ENCODE results near the gene PNRC2.
"Not testable (repeated sequence)": the region's sequence is repeated elsewhere in the genome, so short reads cannot be mapped to it uniquely, and the experiment has no call there.

The PNRC2 gene

DNA sequence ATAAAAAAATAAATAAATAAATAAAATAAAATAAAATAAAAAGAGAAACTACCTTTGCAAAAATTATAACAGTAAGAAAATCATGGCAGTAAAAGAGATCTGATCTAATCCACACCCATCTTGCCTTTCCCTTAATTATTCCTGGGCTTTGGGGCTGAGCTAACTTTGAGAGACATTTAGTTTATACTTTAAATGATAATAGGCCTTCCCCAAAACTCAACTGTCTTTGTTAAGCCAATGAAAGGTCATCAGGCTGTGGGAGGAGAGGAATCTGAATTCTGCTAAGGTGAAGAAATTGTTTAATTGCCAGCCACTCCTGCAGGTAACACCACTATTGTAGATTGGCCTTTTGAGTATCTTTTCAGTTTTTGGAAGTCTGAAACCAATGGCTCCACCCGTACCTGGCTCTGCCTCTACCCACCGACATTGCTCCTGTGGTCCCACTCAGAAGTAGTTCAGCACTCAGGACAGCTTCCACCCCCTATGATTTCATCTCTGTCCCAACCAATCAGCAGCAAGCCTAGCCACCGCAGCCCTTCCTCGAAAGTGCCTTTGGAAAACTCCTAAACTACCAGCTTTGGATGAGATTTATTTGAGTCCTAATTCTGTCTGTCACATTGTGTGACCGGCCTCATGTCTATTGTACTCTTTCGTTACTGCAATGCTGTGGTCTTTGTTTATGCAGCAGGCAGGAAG is 23.0 kb upstream of the PNRC2 start:
- in situ Hi-C loops (cut with MboI; ENCODE audit: low sequenced_read_pairs): no loop called here

DNA sequence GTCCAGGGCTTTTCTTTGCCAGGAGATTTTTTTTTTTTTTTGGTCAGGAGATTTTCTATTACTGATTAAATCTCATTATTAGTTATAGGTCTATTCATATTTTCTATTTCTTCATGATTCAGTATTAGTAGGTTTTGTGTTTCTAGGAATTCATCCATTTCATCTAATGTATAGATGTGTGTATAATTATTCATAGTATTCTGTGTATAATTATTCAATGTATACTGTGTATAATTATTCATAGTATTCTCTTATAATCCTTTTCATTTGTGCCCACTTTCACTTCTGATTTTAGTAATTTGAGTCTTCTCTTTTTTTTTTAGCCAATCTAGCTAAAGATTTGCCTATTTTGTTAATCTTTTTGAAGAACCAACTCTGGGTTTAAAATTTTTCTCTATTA is 12.3 kb upstream of the PNRC2 start:
- in situ Hi-C loops (cut with MboI; ENCODE audit: low sequenced_read_pairs): no loop called here

DNA sequence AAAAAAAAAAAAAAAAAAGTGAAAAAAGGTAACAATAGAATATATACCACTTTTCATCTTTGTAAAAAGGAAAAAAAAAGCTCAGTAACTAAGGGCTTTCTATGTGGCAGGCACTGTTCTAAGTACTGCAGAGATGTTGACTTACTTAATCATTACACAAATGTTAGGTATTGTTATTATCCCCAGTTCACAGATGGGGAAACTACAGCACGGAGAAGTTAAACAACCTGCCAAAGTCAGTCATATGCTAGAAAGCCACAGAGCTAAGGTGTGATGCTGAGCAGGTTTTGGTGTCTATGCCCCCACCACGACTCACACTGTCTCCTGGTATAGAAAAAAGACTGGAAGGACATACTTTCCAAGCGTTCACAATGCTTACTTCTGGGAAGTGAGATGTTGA is 6.6 kb upstream of the PNRC2 start:
- in situ Hi-C loops (cut with MboI; ENCODE audit: low sequenced_read_pairs): no loop called here

DNA sequence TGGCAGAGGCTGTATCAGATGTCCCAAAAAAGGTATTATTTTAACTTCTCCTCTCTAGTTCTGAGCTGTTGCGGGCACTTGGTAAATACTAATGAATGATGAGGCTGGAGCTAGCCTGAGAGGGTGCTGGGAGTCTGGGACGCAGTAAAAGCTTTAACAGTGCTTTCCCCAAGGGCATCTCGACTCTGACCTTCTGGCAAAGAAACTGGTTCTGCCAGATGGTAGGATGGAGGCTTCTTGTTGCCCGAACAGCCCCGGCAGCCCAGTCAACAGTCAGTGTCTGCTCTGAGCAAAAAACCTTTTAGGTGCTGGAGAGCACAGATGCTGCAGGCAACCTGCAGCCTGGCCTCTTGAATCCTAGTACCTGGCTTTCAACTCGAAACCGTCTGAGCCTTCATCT is 2.5 kb upstream of the PNRC2 start:
- in situ Hi-C loops (cut with MboI; ENCODE audit: low sequenced_read_pairs): no loop called here

DNA sequence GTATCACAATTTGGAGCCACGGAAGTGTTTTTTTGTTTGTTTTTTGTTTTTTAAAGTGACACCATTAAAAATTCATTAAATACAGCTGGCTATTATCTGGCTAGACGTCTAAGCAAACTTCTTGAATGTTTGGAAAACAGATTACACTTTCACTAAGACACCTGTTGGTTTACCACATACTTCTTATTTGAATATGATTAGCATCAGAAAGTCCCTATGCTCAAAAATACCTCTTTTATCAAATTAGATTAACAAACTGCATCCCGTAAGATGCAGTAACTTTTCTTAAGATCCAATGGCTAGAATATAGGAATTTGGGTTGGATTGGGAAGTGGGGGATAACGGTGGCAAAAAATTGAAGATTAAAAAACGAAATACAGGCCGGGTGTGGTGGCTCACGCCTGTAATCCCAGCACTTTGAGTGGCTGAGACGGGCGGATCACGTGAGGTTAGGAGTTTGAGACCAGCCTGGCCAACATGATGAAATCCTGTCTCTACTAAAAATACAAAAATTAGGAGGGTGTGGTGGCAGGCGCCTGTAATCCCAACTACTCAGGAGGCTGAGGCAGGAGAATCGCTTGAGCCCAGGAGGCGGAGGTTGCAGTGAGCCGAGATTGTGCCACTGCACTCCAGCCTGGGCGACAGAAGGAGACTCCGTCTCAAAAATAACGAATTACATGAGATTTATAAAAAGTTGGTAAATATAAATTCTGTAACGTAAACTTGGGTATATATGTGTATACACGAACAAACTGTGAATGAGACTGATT is 1.4 kb upstream of the PNRC2 start:
- in situ Hi-C loops (cut with MboI; ENCODE audit: low sequenced_read_pairs): not testable (repeated sequence)

DNA sequence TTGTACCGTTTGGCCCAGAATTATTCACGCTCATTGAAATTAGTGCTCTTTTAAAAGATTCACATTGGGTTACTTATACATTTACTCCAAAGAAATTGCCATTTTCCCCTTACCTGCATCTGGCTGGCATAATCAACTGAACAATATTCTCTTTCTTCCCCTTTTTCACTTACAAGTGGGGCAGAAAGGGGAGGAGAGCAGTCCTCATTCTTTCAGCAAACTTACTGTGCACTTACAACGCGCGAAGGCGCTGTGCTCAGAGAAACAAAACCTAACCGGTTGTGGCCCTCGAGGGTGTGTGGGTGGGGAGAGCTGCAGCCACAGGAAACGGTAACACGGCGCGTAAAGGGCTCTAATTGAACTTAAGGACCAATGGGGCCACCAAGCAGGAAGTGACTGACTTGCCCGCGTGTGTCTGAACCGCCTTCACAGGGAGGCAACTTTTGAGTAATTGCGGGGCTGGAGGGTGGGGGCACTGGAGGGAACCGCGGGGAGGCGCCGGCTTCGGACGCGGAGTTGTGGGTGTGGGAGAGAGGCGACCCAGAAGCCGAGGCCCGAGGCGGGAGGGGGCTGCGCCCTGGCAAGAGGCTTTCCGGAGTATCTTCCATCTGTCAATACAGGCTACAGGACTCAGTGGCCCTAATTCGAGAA is 693 bp upstream of the PNRC2 start:
- in situ Hi-C loops (cut with MboI; ENCODE audit: low sequenced_read_pairs): no loop called here

DNA sequence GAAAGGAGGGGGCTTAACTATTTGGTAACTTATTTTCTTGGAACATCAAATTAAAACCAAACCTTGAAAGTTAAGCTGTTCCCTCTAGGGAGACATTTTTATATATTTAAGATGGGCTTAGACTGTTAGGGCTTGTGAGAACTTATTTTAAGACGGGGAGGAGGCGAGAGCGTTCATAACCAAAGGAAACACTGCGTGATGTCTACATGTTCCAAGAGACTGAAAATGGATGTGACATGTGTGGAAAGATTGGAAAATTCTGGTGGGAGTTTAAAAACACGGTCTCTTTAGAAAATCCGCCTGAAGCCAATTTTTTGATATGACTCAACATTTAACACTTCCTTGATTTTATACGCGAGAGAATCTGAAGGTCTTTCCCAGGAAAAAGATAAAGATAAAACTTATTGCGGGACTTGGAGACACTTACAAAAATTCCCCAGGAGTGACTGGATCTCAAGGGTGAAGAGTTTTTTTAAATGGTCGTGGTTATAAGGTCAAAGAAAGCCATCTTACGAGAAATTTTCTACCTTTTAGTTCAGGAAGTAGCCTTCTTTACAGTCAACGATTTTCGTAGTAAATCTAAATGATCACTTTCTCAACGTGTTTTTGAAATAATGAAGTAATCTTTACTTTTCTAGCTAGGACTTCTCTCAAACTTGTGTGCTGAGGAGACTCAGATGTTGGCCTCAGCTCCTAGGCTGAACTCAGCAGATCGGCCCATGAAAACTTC is 828 bp downstream of the PNRC2 start:
- in situ Hi-C loops (cut with MboI; ENCODE audit: low sequenced_read_pairs): no loop called here

DNA sequence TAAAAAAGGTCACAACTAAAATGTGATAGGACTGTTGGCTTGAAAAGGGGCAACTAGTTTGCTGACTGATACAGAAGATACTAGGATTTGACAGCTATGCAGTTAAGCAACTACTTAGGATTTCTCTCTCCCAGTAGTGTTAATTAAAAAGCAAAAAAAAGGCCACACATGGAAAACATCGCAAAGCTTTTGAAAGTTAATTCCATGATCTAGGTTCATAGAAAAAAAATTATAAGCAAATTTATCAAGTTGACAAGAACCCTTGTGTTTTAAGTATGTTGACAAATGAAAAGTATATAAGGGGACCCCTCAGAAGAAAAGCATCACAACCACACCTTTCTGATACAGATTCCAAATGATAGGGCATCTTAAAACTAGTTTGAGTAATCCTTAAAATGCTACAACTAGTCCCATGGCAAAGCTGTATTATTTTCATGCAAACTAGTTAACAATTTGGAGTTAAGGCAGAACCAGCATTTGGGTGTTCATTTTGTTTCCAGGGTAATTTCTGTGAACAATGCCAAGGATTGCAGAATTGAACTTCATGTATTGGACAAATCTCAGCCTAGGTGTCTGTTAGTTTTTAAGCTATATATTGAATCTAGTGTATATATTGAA is 4.1 kb downstream of the PNRC2 start:
- in situ Hi-C loops (cut with MboI; ENCODE audit: low sequenced_read_pairs): no loop called here

DNA sequence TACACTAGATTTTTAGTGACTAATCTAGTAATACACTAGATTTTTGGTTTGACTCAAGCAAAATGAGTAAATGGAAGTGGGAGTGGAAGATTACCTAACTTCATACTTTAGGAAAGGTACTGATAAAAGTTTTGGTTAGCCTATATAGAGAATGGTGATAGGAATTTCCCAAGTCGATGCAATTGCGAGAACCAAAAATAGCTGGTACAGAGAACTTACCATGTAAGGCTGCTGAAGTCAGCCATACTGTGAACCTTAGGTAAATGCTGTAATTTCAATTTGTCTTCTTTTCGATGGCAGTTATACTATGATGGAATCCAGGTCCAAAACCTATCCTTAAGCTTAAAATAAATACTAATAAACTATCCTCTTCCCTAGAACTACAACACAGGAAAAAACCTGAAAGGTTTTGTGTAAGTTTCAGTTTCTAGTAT is 4.6 kb downstream of the PNRC2 start:
- in situ Hi-C loops (cut with MboI; ENCODE audit: low sequenced_read_pairs): no loop called here

DNA sequence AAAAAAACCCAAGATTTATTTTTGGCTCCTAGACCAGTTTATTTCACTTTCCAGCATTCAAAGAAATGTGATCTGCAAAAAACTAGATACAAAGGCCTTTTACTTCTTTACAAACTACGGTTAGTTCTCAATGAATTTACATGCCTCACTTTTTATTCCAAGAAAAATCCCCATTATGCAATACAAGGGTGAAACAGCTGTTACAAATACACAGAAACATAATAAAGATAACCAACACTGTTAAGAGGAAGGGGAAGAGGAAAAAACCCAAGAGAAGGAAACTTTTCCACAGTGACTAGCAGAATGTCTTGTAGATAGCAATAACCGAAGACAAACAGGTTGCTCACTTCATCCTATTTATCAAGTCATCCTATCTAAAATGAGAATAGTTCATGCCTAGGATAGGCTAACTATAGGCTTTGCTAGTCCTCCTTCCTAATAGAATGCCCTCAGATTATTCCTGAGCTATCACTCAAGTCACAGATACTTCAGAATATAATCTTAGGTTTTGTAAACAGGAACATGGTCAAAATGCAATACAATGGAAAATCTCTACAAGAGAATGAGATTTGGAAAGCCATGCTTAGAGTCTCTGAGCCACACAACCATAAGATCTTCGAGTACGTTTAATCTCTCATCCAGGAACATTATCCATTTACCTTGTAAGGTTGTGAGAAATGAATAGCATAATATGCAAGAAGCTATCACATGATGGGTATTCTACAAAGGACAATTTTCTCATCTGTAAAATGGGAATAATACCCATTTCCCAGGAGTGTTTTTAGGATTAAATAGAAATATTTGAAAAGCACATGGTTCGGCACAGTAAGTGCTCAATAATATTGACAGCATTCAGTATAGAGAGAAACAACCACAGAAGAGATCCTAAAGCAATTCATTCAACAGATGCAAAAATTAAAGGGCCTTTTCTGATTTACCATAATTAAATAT is 5.4 kb downstream of the PNRC2 start:
- in situ Hi-C loops (cut with MboI; ENCODE audit: low sequenced_read_pairs): no loop called here

DNA sequence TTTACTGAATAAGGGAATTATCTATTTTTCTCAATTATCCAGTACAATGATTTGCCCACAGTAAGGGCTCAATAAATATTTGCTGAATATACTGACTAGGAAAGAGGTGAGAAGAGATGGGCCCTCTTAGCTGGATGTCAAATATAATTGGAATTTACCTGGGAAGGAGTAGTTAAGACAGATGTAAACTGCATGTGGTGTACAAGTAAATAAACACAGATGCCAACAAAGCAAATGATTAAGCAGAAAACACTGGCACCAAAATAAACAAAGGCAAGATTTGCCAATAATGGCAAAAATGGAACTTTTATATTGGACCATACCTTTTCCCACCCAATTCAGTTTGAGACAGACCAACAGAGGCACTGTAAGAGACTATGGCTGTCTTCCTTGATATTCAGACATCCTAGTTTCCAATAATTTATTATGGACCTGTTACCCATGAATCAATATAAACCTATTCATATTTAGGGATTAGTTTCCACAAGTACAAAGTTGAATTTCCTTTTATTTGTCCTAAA is 7.4 kb downstream of the PNRC2 start:
- in situ Hi-C loops (cut with MboI; ENCODE audit: low sequenced_read_pairs): no loop called here

DNA sequence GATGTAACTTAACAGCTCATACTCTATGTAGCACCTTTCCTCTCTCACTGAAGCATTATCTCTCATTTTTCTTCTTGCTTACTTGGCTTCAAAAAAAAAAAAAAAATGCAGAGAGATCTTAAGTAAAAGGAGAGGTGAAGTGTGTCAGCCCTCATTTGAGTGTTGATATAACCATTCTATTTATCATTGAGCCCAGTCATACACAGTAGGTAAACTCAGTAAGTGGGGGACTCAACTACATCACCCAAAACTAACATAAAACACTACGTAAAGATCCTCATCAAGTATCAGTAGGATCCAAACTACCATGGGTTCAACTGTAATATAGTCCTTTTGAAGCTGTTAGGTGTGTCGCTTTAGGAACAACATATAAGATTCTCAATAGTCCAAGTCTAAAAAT is 8.2 kb downstream of the PNRC2 start:
- in situ Hi-C loops (cut with MboI; ENCODE audit: low sequenced_read_pairs): no loop called here

DNA sequence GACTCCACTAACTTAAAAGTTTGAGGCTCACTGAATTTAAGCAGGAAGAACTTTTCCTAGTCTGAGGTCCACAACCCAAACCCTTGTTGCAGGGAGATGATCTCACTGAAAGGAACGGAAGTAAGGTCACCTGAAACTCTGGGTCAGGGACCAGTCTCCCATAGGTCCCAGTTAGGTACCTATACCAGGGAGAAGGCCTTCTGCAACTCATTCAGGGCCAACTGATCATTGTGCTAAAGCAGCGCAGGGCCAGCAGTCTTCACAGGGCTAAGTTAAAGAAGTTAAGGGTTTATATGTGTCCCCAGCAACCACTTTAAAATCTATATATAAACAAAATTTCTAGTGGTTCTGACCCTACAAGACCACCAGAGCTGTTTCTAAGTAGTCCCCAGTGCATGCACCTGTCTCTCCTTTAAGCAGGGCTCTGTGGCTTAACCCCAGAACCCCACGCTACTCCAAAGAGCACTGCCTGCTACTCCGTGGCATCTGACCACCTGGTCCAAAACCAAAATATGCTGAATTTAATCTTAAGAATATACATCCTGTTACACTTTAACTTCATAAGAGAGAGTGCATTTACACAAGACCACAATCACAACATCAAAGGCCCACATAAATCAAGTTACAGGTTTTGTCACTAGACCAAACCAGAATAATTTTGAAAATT is 17.7 kb downstream of the PNRC2 start:
- in situ Hi-C loops (cut with MboI; ENCODE audit: low sequenced_read_pairs): no loop called here

DNA sequence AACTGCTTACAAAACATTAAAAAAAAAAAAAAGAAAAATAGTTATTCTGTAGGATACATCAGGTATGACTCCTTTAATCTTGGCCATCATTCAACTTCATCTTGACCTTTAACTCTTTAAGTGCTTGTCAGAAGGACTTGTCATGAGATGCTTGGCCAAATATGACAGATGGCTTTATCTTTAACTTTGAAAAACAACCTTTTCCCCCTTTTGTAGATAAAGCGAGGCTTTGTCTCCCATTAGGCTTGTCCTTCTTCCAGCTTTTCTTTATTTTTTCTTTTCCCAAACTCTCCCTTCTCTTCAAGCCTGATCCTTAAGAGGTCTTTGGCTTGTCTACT is 18.2 kb downstream of the PNRC2 start:
- in situ Hi-C loops (cut with MboI; ENCODE audit: low sequenced_read_pairs): no loop called here

DNA sequence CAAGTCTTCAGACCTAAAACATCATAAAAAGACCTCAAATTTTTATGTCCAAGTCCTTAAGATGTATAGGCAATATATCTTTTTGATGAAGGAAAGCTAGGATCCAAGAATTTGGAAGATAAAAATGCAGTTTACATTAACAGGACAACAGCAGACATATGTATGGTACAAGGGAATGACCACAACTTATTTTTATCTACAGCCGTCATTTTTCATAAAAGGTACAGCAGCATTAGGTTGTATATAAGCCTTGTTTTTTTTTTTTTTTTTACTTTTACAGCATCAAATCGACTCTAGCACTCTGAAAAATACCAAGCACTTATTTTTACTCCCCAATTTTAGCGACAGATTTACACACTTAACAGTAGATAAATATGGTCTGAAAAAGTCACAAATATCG is 19.2 kb downstream of the PNRC2 start:
- in situ Hi-C loops (cut with MboI; ENCODE audit: low sequenced_read_pairs): no loop called here

DNA sequence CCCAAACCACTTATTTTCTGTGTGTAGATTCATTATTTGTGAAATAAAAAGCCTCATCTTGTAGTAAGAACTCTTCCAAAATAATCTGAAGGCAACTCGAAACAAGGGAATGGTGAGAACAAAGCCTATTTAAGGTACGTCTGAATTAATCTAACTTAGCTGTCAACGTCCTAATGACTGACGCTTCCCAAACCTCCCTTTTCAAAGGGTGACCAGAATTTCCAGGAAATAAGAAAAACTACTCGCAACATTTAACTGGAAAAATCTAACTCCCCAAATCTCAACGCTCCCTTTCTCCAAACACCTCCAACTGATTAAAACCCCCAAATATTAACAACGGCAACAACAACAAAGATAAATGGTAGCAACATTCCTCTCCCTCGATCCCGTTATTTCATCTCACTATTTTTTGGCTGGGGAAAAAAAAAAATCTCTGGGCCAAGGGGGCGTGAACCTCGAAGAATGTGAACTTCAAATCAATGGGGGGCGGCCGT is 19.8 kb downstream of the PNRC2 start:
- in situ Hi-C loops (cut with MboI; ENCODE audit: low sequenced_read_pairs): no loop called here

DNA sequence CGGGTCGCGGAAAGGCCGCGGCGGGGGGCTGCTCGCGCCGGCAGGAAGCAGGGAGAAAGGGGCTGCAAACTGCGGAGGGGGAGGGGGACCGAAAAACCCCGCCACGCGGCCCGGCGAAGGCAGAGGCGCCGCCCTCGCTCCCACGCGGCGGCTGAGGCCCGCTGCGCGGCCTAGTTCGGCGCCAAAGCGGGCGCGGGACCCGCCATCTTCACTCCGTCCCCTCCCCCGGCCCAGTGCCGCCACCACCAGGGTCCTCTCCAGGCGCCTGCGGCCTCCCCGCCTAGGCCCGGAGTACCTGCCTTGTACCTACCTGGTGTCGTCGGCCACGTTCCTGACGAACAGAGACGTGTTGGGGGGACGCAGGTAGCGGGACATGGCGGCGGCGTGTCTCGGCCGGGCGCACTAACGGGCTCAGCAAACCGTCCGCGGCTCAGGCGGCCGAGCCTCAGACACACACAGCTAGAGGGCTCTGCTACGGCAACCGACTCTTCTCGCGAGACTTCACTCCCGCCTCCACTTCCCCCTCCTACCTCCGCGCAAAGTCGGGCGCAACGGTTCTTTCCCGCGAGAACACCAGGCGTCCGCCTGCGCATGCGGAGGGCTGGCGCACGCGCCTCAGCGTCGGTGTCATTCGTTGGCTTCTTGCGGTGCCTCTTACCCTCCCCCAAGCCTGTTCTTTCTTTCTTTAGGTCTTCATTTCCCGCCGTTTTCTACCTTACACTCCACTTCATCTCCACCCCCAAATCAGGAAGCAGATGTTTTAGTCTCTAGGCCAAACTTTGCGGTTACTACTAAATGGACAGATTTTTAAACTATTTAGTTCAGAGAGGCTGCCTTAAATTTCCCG is 20.5 kb downstream of the PNRC2 start, which contains the start of gene SRSF10:
Gene SRSF10, minus strand, starts transcription at position 447 of the 847 bp plus-strand sequence. Its CDS starts 72 bp downstream, at position 375.
- in situ Hi-C loops (cut with MboI; ENCODE audit: low sequenced_read_pairs): no loop called here

DNA sequence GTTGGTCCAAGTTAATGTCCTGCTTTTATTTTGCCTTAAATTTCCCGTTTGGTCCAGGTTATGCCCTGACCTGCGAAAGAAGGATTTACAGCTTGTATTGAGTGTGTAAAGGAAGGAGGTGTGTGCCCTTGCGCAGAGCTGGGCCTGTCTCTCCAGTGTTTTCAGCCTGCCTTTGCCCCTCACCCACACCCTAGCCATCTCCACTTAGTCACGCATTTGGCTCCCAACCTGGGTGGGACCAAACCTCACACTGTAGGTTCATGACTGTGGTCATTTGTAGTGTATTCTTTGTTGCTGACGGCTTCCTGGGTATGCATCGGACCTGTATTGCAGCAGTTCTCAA is 21.1 kb downstream of the PNRC2 start:
- in situ Hi-C loops (cut with MboI; ENCODE audit: low sequenced_read_pairs): no loop called here
